Measurements from ENCODE around the gene GLMP. TPM values are rescaled to one million over a fixed set of nuclear protein-coding genes. Genes with fewer than 3 reads are reported as not detected.
A peak's percentile ranks its signal among the peaks of the same experiment; 100 is the strongest.

The GLMP gene
- total and polyA plus RNA-seq, 2 of the 13 experiments (the other 11 are each of a cell fraction or from before 2014, with no cell fraction given): 44.6 to 75.8 TPM

DNA sequence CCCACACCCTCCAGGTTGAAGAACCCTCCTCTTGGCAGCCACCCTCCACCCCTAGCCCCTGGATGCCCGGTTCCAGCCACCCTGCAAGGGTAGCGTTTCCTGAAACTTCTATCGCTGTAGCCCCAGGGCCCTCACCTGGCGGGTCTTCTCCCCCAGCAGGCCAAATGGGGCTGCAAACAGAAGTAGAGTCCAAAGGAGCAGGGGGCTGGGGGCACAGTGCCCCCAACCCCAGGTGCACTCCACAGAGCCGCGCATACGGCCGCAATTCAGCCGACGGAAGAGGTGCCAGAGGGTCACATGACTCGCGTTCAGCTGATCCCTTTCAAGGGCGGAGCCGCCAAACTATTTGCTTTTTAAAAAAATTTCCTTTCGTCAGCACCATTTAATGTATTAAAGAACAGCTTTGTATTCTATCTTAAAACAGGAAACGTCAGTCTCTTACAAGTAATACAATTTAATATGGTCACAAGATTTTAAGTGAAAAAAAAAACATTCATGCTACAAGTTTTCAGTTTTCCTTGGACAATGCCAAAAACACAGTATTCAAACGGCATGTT, at the start of gene GLMP (continued):
- no peak for TF ChIP-seq SRY (CRISPR knock-in tag; IDR thresholded peaks at IDR 0.05)
- no peak for TF ChIP-seq ZNF569 (CRISPR knock-in tag; IDR thresholded peaks at IDR 0.05; ENCODE audit: borderline replicate concordance)
- no peak for TF ChIP-seq ZBTB21 (CRISPR knock-in tag; IDR thresholded peaks at IDR 0.05)
- TF ChIP-seq SNAI1 (CRISPR knock-in tag; IDR thresholded peaks at IDR 0.05; ENCODE audit: borderline replicate concordance): no peak
- peak; percentile 22; the same call in 1 of the 2 replicates for TF ChIP-seq DMAP1 (CRISPR knock-in tag; IDR thresholded peaks at IDR 0.05)
- no peak for TF ChIP-seq MXI1 (IDR thresholded peaks at IDR 0.05; ENCODE audit: borderline replicate concordance, low read depth, low read length)
- TF ChIP-seq ATM (IDR thresholded peaks at IDR 0.05; ENCODE audit: borderline replicate concordance): no peak
- no peak for TF ChIP-seq ZSCAN31 (CRISPR knock-in tag; IDR thresholded peaks at IDR 0.05; ENCODE audit: low read depth)
- TF ChIP-seq ZNF570 (CRISPR knock-in tag; IDR thresholded peaks at IDR 0.05; ENCODE audit: borderline replicate concordance): no peak
- no peak for TF ChIP-seq ZNF44 (CRISPR knock-in tag; IDR thresholded peaks at IDR 0.05)
- TF ChIP-seq TEAD3 (CRISPR knock-in tag; optimal IDR thresholded peaks at IDR 0.05; ENCODE audit: borderline replicate concordance): no peak
- no peak for TF ChIP-seq ZNF644 (CRISPR knock-in tag; IDR thresholded peaks at IDR 0.05; ENCODE audit: low read depth)
- peak; percentile 71 for TF ChIP-seq PHF8 (CRISPR knock-in tag; IDR thresholded peaks at IDR 0.05)
- TF ChIP-seq ZSCAN29 (CRISPR knock-in tag; conservative IDR thresholded peaks at IDR 0.05): 0 out of 2 replicates have a peak, but pooled peaks have one; percentile 39
- TF ChIP-seq, protein P1, sequence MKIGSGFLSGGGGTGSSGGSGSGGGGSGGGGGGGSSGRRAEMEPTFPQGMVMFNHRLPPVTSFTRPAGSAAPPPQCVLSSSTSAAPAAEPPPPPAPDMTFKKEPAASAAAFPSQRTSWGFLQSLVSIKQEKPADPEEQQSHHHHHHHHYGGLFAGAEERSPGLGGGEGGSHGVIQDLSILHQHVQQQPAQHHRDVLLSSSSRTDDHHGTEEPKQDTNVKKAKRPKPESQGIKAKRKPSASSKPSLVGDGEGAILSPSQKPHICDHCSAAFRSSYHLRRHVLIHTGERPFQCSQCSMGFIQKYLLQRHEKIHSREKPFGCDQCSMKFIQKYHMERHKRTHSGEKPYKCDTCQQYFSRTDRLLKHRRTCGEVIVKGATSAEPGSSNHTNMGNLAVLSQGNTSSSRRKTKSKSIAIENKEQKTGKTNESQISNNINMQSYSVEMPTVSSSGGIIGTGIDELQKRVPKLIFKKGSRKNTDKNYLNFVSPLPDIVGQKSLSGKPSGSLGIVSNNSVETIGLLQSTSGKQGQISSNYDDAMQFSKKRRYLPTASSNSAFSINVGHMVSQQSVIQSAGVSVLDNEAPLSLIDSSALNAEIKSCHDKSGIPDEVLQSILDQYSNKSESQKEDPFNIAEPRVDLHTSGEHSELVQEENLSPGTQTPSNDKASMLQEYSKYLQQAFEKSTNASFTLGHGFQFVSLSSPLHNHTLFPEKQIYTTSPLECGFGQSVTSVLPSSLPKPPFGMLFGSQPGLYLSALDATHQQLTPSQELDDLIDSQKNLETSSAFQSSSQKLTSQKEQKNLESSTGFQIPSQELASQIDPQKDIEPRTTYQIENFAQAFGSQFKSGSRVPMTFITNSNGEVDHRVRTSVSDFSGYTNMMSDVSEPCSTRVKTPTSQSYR (CRISPR knock-in tag; IDR thresholded peaks at IDR 0.05; ENCODE audit: borderline replicate concordance): no peak
- no peak for TF ChIP-seq ZKSCAN5 (CRISPR knock-in tag; IDR thresholded peaks at IDR 0.05)
- TF ChIP-seq SRF (IDR thresholded peaks at IDR 0.05; ENCODE audit: low read depth, low read length): no peak
- TF ChIP-seq IRX3 (CRISPR knock-in tag; IDR thresholded peaks at IDR 0.05; ENCODE audit: borderline replicate concordance, low read depth): no peak
- no peak for TF ChIP-seq ZNF546 (CRISPR knock-in tag; conservative IDR thresholded peaks at IDR 0.05)
- TF ChIP-seq ZMAT3 (CRISPR knock-in tag; conservative IDR thresholded peaks at IDR 0.05): no peak
- no peak for TF ChIP-seq KDM6A (CRISPR knock-in tag; IDR thresholded peaks at IDR 0.05; ENCODE audit: low read depth)
- 0 out of 2 replicates have a peak, but pooled peaks have one; percentile 37 for TF ChIP-seq MEIS2 (CRISPR knock-in tag; IDR thresholded peaks at IDR 0.05)
- TF ChIP-seq TEAD2 (CRISPR knock-in tag; IDR thresholded peaks at IDR 0.05): no peak
- no peak for TF ChIP-seq HINFP (CRISPR knock-in tag; IDR thresholded peaks at IDR 0.05; ENCODE audit: low read depth)
- TF ChIP-seq SALL2 (CRISPR knock-in tag; IDR thresholded peaks at IDR 0.05): no peak
- TF ChIP-seq XRCC5 (optimal IDR thresholded peaks at IDR 0.05; ENCODE audit: low read length): peak; percentile 51
- TF ChIP-seq, protein P2, sequence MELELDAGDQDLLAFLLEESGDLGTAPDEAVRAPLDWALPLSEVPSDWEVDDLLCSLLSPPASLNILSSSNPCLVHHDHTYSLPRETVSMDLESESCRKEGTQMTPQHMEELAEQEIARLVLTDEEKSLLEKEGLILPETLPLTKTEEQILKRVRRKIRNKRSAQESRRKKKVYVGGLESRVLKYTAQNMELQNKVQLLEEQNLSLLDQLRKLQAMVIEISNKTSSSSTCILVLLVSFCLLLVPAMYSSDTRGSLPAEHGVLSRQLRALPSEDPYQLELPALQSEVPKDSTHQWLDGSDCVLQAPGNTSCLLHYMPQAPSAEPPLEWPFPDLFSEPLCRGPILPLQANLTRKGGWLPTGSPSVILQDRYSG (CRISPR knock-in tag; IDR thresholded peaks at IDR 0.05): no peak
- no peak for TF ChIP-seq CREB1 (IDR thresholded peaks at IDR 0.05)
- no peak for TF ChIP-seq CREB1 (CRISPR knock-in tag; IDR thresholded peaks at IDR 0.05)
